HepG2 (cell line): ENCODE measurements around the gene TAB2.

Source experiments
- BCL3 ChIP-seq: sonication (generic); formaldehyde crosslinking; IDR thresholded peaks from 2 replicates; pipeline ENCODE4 v1.5.1; 2020; ENCODE audit warnings: mild to moderate bottlenecking, missing genetic modification reagents, moderate library complexity
- CBFB ChIP-seq: sonication (generic); formaldehyde crosslinking; IDR thresholded peaks from 2 replicates; pipeline ENCODE4 v1.4.0; 2020; ENCODE audit warnings: missing genetic modification reagents
- CREB1 ChIP-seq, 2 experiments: fragments of 450-650 bp in 1 of 2; IDR thresholded peaks; 2 replicates each; pipeline ENCODE4 v1.6.1; 2016 to 2017; ENCODE audit warnings: control low read depth in 1 of 2, mild to moderate bottlenecking in 1 of 2, missing compliant biosample characterization in 1 of 2, missing genetic modification characterization in 1 of 2
- CTCF ChIP-seq: sonication (generic); formaldehyde crosslinking; IDR thresholded peaks from 2 replicates; pipeline ENCODE4 v1.5.0; 2020; ENCODE audit warnings: mild to moderate bottlenecking, missing genetic modification reagents, moderate library complexity
- ETV6 ChIP-seq: sonication (generic); formaldehyde crosslinking; conservative IDR thresholded peaks from 2 replicates; pipeline ENCODE4 v1.4.0; 2020; ENCODE audit warnings: missing genetic modification reagents
- GMEB1 ChIP-seq: sonication (generic); formaldehyde crosslinking; IDR thresholded peaks from 2 replicates; pipeline ENCODE4 v1.5.1; 2020; ENCODE audit warnings: missing genetic modification reagents, mild to moderate bottlenecking, borderline replicate concordance
- IRF1 ChIP-seq: sonication (generic); formaldehyde crosslinking; IDR thresholded peaks from 2 replicates; pipeline ENCODE4 v1.4.0; 2020; ENCODE audit warnings: low read depth, mild to moderate bottlenecking, missing genetic modification reagents
- SKI ChIP-seq: fragments of 450-650 bp; IDR thresholded peaks from one replicate; pipeline ENCODE4 v1.6.1; 2018; ENCODE audit warnings: mild to moderate bottlenecking; ENCODE audit not compliant: partially characterized antibody
- ZNF280B ChIP-seq: sonication (generic); formaldehyde crosslinking; IDR thresholded peaks from 2 replicates; pipeline ENCODE4 v1.5.0; 2020; ENCODE audit warnings: missing genetic modification reagents, mild to moderate bottlenecking, borderline replicate concordance
- ZNF547 ChIP-seq: sonication (generic); formaldehyde crosslinking; IDR thresholded peaks from 2 replicates; pipeline ENCODE4 v1.5.1; 2020; ENCODE audit warnings: mild to moderate bottlenecking, missing genetic modification reagents
- ZNF724P ChIP-seq: sonication (generic); formaldehyde crosslinking; IDR thresholded peaks from 2 replicates; pipeline ENCODE4 v1.8.0; 2022; ENCODE audit warnings: missing genetic modification reagents, borderline replicate concordance

GRCh38 chr6:149439626-149440025 lies 122.1 kb downstream of the TAB2 start:
- TF ChIP-seq CREB1 (IDR thresholded peaks at IDR 0.05) (no peak), CREB1 (CRISPR knock-in tag; IDR thresholded peaks at IDR 0.05) (no peak), ZNF724P (CRISPR knock-in tag) (no peak), CBFB (CRISPR knock-in tag) (no peak), BCL3 (CRISPR knock-in tag) (no peak), ZNF280B (CRISPR knock-in tag) (no peak), IRF1 (CRISPR knock-in tag) (no peak), CTCF (CRISPR knock-in tag) (no peak), ETV6 (CRISPR knock-in tag) (no peak), SKI (no peak), ZNF547 (CRISPR knock-in tag) (no peak), GMEB1 (no peak)
